GM23248 (cell line): ENCODE results near the gene PPP1R13B. TPM values are rescaled to one million over a fixed set of nuclear protein-coding genes. Genes with fewer than 3 reads are reported as not detected.

Experiments used
- DNase-seq: peaks from one replicate; pipeline ENCODE4 v3.0.0-alpha.2; 2015
- H2AFZ ChIP-seq: fragments of 200-600 bp; sonication (generic); 2 replicates; pipeline ENCODE4 v1.6.1; 2016; ENCODE audit warnings: antibody characterized with exemption
- H3F3A ChIP-seq: fragments of 200-600 bp; sonication (generic); 2 replicates; pipeline ENCODE4 v1.6.1; 2016; ENCODE audit warnings: mild to moderate bottlenecking, antibody characterized with exemption, mixed run types; ENCODE audit not compliant: insufficient read depth
- H3K27ac ChIP-seq: fragments of 200-600 bp; sonication (generic); 2 replicates; pipeline ENCODE4 v1.5.1; 2016; ENCODE audit warnings: mild to moderate bottlenecking
- H3K27me3 ChIP-seq: fragments of 200-600 bp; sonication (generic); replicated peaks from 2 replicates; pipeline ENCODE4 v1.6.1; 2016; ENCODE audit warnings: mild to moderate bottlenecking; ENCODE audit not compliant: insufficient read depth
- H3K36me3 ChIP-seq: fragments of 200-600 bp; sonication (generic); 2 replicates; pipeline ENCODE4 v1.6.1; 2016; ENCODE audit warnings: low read depth, mild to moderate bottlenecking
- H3K4me1 ChIP-seq: fragments of 200-600 bp; sonication (generic); 2 replicates; pipeline ENCODE4 v1.6.1; 2016; ENCODE audit warnings: mild to moderate bottlenecking; ENCODE audit not compliant: insufficient read depth
- H3K4me2 ChIP-seq: fragments of 200-600 bp; sonication (generic); one replicate; pipeline ENCODE4 v1.6.1; 2016; ENCODE audit warnings: mild to moderate bottlenecking; ENCODE audit not compliant: unreplicated experiment
- H3K4me3 ChIP-seq: fragments of 200-600 bp; sonication (generic); 2 replicates; pipeline ENCODE4 v1.5.1; 2016; ENCODE audit warnings: mild to moderate bottlenecking
- H3K79me2 ChIP-seq: fragments of 200-600 bp; sonication (generic); 2 replicates; pipeline ENCODE4 v1.6.1; 2016; ENCODE audit warnings: mild to moderate bottlenecking; ENCODE audit not compliant: insufficient read depth
- H3K9ac ChIP-seq: fragments of 200-600 bp; sonication (generic); 2 replicates; pipeline ENCODE4 v1.6.1; 2016; ENCODE audit warnings: mild to moderate bottlenecking
- H3K9me2 ChIP-seq: fragments of 200-600 bp; sonication (generic); 2 replicates; pipeline ENCODE4 v1.6.1; 2016; ENCODE audit warnings: mixed run types, mild to moderate bottlenecking, moderate library complexity; ENCODE audit not compliant: insufficient read depth
- H3K9me3 ChIP-seq: fragments of 200-600 bp; sonication (generic); one replicate; pipeline ENCODE4 v1.6.1; 2017; ENCODE audit warnings: low read depth
- H4K20me1 ChIP-seq: fragments of 200-600 bp; sonication (generic); 2 replicates; pipeline ENCODE4 v1.6.0; 2016; ENCODE audit not compliant: insufficient read depth
- EZH2 ChIP-seq: fragments of 200-600 bp; sonication (generic); IDR thresholded peaks from 2 replicates; pipeline ENCODE4 v1.6.1; 2018; ENCODE audit warnings: antibody characterized with exemption, mild to moderate bottlenecking; ENCODE audit not compliant: insufficient read depth, poor library complexity, severe bottlenecking
- EZH2phosphoT487 ChIP-seq: fragments of 200-600 bp; sonication (generic); IDR thresholded peaks from 2 replicates; pipeline ENCODE4 v1.6.1; 2018; ENCODE audit warnings: antibody characterized with exemption, moderate library complexity, mild to moderate bottlenecking, low read depth; ENCODE audit not compliant: insufficient read depth
- WGBS, 2 experiments: methylation state at CpG; one replicate each; pipeline ENCODE4 v1.1.6; 2015 to 2017; ENCODE audit warnings: low lambda C conversion rate in 2 of 2, low coverage in 1 of 2; ENCODE audit errors: missing lambda C conversion rate in 2 of 2; 5-methylcytosine and 5-hydroxymethylcytosine counted together
- in situ Hi-C: fragments of 300-500 bp; cut with MboI; formaldehyde crosslinking; loops from 2 replicates; pipeline ENCODE4 v1.15.0; 2020
- polyA plus RNA-seq: library from polyadenylated mRNA; unstranded; fragments of >200 nt; fragmentation: Nextera tagmentation; extraction: Ambion mirVana; gene quantifications from 2 replicates; pipeline ENCODE4 v1.2.1, GENCODE V29; 2016
- total RNA-seq: library from RNA; depleted of rRNA; stranded (reverse); fragments of >200 nt; shearing (Covaris generic); gene quantifications from 2 replicates; pipeline ENCODE4 v1.2.3, GENCODE V29; 2014

Gene PPP1R13B
- total and polyA plus RNA-seq, 2 experiments from 2014 or later: 2.0 to 4.6 TPM

- Histone ChIP-seq H3K36me3 (no peaks in the 10 kb centered on the region), H3K9ac (no peak overlapping the region), H3F3A (peaks cover 9% of the 10 kb centered on the region; the same call in 1 of the 2 replicates), H3K4me1 (peaks cover 12% of the 10 kb centered on the region; the same call in 1 of the 2 replicates), H3K4me2 (peak overlapping the region; percentile 89), H3K27me3 (no peaks in the 10 kb centered on the region), H2AFZ (peak overlapping the region; percentile 55), H3K9me2 (no peaks in the 10 kb centered on the region), H3K4me3 (peak overlapping the region; percentile 63), H4K20me1 (no peaks in the 10 kb centered on the region), H3K79me2 (no peaks in the 10 kb centered on the region), H3K9me3 (no peaks in the 10 kb centered on the region), H3K27ac (peak overlapping the region; percentile 11; the same call in 1 of the 2 replicates)
- peak; percentile 66 for DNase-seq
- TF ChIP-seq EZH2: no peak
- no peak for TF ChIP-seq EZH2phosphoT487
- in situ Hi-C loops: no loop called here
- 48 to 50% methylated on average over 33 to 34 of the region's 34 CpGs for WGBS, 2 experiments
These were observed 32.4 kb upstream of the PPP1R13B start for GRCh38 chr14:103879570-103880347.

- in situ Hi-C loops: no loop called here
- Histone ChIP-seq H2AFZ (no peak overlapping the region), H3K9ac (no peak overlapping the region), H3K36me3 (no peaks in the 10 kb centered on the region), H3K9me3 (no peaks in the 10 kb centered on the region), H3K79me2 (no peaks in the 10 kb centered on the region), H3K27me3 (no peaks in the 10 kb centered on the region), H3K4me3 (no peak overlapping the region), H4K20me1 (no peaks in the 10 kb centered on the region), H3K27ac (no peak overlapping the region), H3K4me1 (peaks cover 12% of the 10 kb centered on the region; the same call in 1 of the 2 replicates), H3F3A (peaks cover 9% of the 10 kb centered on the region; the same call in 1 of the 2 replicates), H3K4me2 (no peak overlapping the region), H3K9me2 (no peaks in the 10 kb centered on the region)
- DNase-seq: no peak
- 94 to 95% methylated on average over 16 of the region's 16 CpGs for WGBS, 2 experiments
- TF ChIP-seq EZH2phosphoT487: no peak
- TF ChIP-seq EZH2: no peak
These were observed 31.8 kb upstream of the PPP1R13B start for GRCh38 chr14:103879118-103879569.

- in situ Hi-C loops: no loop called here
- H4K20me1 ChIP-seq: no peaks in the 10 kb centered on the region
- H3K4me3 ChIP-seq: no peak overlapping the region
- no peak for TF ChIP-seq EZH2phosphoT487
- no peak for TF ChIP-seq EZH2
- no peak overlapping the region for H3K27ac ChIP-seq
- H3K27me3 ChIP-seq: no peaks in the 10 kb centered on the region
- no peaks in the 10 kb centered on the region for H3K9me3 ChIP-seq
- WGBS, 2 experiments: 95 to 98% methylated on average over 11 of the region's 11 CpGs
- DNase-seq: no peak
- no peak overlapping the region for H3K4me2 ChIP-seq
- H3K36me3 ChIP-seq: no peaks in the 10 kb centered on the region
- peaks cover 12% of the 10 kb centered on the region; the same call in 1 of the 2 replicates for H3K4me1 ChIP-seq
- no peaks in the 10 kb centered on the region for H3K9me2 ChIP-seq
- H2AFZ ChIP-seq: no peak overlapping the region
- H3K79me2 ChIP-seq: no peaks in the 10 kb centered on the region
- H3F3A ChIP-seq: peaks cover 9% of the 10 kb centered on the region; the same call in 1 of the 2 replicates
- no peak overlapping the region for H3K9ac ChIP-seq
These were observed 30.8 kb upstream of the PPP1R13B start for GRCh38 chr14:103878180-103878579.

GRCh38 chr14:103875010-103875409 is 27.6 kb upstream of the PPP1R13B start:
- Histone ChIP-seq H2AFZ (no peak overlapping the region), H3K9ac (no peak overlapping the region), H3K4me3 (no peak overlapping the region), H3F3A (peaks cover 2% of the 10 kb centered on the region; the same call in 1 of the 2 replicates), H3K9me2 (no peaks in the 10 kb centered on the region), H3K27me3 (no peaks in the 10 kb centered on the region), H4K20me1 (no peaks in the 10 kb centered on the region), H3K27ac (no peak overlapping the region), H3K9me3 (no peaks in the 10 kb centered on the region), H3K79me2 (no peaks in the 10 kb centered on the region), H3K36me3 (no peaks in the 10 kb centered on the region), H3K4me2 (no peak overlapping the region), H3K4me1 (peaks cover 7% of the 10 kb centered on the region; the same call in 1 of the 2 replicates)
- no peak for DNase-seq
- WGBS, 2 experiments: 91 to 92% methylated on average over 5 of the region's 5 CpGs
- TF ChIP-seq EZH2: no peak
- TF ChIP-seq EZH2phosphoT487: no peak
- in situ Hi-C loops: no loop called here
